Mucosa of gallbladder (tissue), 1 donor: Measurements from ENCODE around the gene UGGT2. TPM values are rescaled to one million over a fixed set of nuclear protein-coding genes. Genes with fewer than 3 reads are reported as not detected.

Experiments
- total RNA-seq: library from RNA; stranded (reverse); gene quantifications from one replicate; pipeline ENCODE4 v1.2.1, GENCODE V29; 2021
- donor health status: DM: no; HTN: no; CAD: no.

UGGT2 gene
- total RNA-seq, 1 donor from 2014 or later, result 20.2 TPM

Other genes starting within 250 kb of the UGGT2 start
- 0.49 TPM for gene HS6ST3, start 36.7 kb upstream of the UGGT2 start, total RNA-seq